DOHH2 (cell line): Measurements from ENCODE around the gene PHF20.

ENCODE experiments used
- H3F3A ChIP-seq: fragments of 200-600 bp; sonication (generic), shearing (Covaris generic); 2 replicates; pipeline ENCODE4 v1.6.0; 2016; ENCODE audit warnings: antibody characterized with exemption, mild to moderate bottlenecking; ENCODE audit not compliant: control insufficient read depth, insufficient read depth
- H3K27ac ChIP-seq: fragments of 200-600 bp; sonication (generic); 2 replicates; pipeline ENCODE4 v1.5.1; 2014; ENCODE audit warnings: low read depth, mild to moderate bottlenecking, low read length, moderate library complexity
- H3K27me3 ChIP-seq: fragments of 200-600 bp; sonication (generic); 2 replicates; pipeline ENCODE4 v1.6.1; 2014; ENCODE audit warnings: mild to moderate bottlenecking, low read length, mixed read lengths; ENCODE audit not compliant: control insufficient read depth
- H3K36me3 ChIP-seq: fragments of 200-600 bp; sonication (generic); 2 replicates; pipeline ENCODE4 v1.6.1; 2014; ENCODE audit warnings: mild to moderate bottlenecking, low read length, moderate library complexity, mixed read lengths; ENCODE audit not compliant: control insufficient read depth
- H3K4me1 ChIP-seq: fragments of 200-600 bp; sonication (generic); 2 replicates; pipeline ENCODE4 v1.6.1; 2014; ENCODE audit warnings: mild to moderate bottlenecking, low read length, mixed read lengths; ENCODE audit not compliant: control insufficient read depth
- H3K4me2 ChIP-seq: fragments of 200-600 bp; sonication (generic); 2 replicates; pipeline ENCODE4 v1.6.0; 2014; ENCODE audit warnings: mild to moderate bottlenecking, low read length, moderate library complexity
- H3K4me3 ChIP-seq: fragments of 200-600 bp; sonication (generic); 2 replicates; pipeline ENCODE4 v1.5.1; 2014; ENCODE audit warnings: mild to moderate bottlenecking, low read length, mixed read lengths
- H3K79me2 ChIP-seq: fragments of 200-600 bp; sonication (generic); 2 replicates; pipeline ENCODE4 v1.6.1; 2014; ENCODE audit warnings: mild to moderate bottlenecking, low read length, mixed read lengths; ENCODE audit not compliant: control insufficient read depth
- H3K9me2 ChIP-seq: fragments of 200-600 bp; sonication (generic); replicated peaks from 2 replicates; pipeline ENCODE4 v1.6.1; 2014; ENCODE audit warnings: mild to moderate bottlenecking, low read length, mixed read lengths; ENCODE audit not compliant: control insufficient read depth
- H3K9me3 ChIP-seq: fragments of 200-600 bp; sonication (generic); 2 replicates; pipeline ENCODE4 v1.6.1; 2014; ENCODE audit warnings: antibody characterized with exemption, low read length, mixed read lengths; ENCODE audit not compliant: control insufficient read depth, insufficient read depth
- H4K20me1 ChIP-seq: fragments of 200-600 bp; sonication (generic); 2 replicates; pipeline ENCODE4 v1.6.0; 2014; ENCODE audit warnings: low read depth, mild to moderate bottlenecking, antibody characterized with exemption, low read length, moderate library complexity; ENCODE audit not compliant: control insufficient read depth, insufficient read depth
- CTCF ChIP-seq: fragments of 200-600 bp; sonication (generic); IDR thresholded peaks from one replicate; pipeline ENCODE4 v1.5.1; 2014; ENCODE audit warnings: antibody characterized with exemption, mild to moderate bottlenecking, low read depth, low read length; ENCODE audit not compliant: poor library complexity, severe bottlenecking
- EZH2phosphoT487 ChIP-seq: fragments of 200-600 bp; sonication (generic); IDR thresholded peaks from 2 replicates; pipeline ENCODE4 v1.6.1; 2017; ENCODE audit warnings: borderline replicate concordance, mild to moderate bottlenecking, antibody characterized with exemption, low read length, moderate library complexity, mixed read lengths

Gene PHF20

DNA sequence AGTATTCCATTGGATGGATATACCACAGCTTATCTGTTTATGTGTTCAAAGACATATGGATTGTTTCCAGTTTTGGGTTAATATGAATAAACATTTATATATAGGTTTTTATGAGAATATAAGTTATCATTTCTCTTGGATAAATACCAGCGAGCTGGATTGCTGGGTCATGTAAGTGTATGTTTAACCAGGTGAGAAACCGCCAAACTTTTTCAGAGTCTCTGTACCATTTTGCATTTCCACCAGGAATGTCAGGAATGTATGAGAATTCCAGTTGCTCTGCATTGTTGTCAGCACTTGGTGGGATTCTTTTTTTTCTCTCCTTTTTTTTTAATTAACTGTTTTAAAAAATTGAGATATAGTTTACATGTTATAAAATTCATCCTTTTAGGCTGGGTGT is 52.1 kb downstream of the PHF20 start:
- H3K27ac ChIP-seq = no peak overlapping the region
- peaks cover 7% of the 10 kb centered on the region; the same call in 1 of the 2 replicates for H3K36me3 ChIP-seq
- TF ChIP-seq CTCF (no peak), EZH2phosphoT487 (no peak)
- no peaks in the 10 kb centered on the region for H3K79me2 ChIP-seq
- H3K4me3 ChIP-seq = no peak overlapping the region
- no peaks in the 10 kb centered on the region for H3K9me3 ChIP-seq
- no peak overlapping the region for H3K4me2 ChIP-seq
- no peaks in the 10 kb centered on the region for H3K27me3 ChIP-seq
- no peaks in the 10 kb centered on the region for H3F3A ChIP-seq
- no peaks in the 10 kb centered on the region for H4K20me1 ChIP-seq
- H3K9me2 ChIP-seq = no peaks in the 10 kb centered on the region
- no peaks in the 10 kb centered on the region for H3K4me1 ChIP-seq

GRCh38 chr20:35826397-35826998 is 54.7 kb downstream of the PHF20 start:
- H3K9me2 ChIP-seq = no peaks in the 10 kb centered on the region
- no peak overlapping the region for H3K27ac ChIP-seq
- peaks cover 7% of the 10 kb centered on the region; the same call in 1 of the 2 replicates for H3K36me3 ChIP-seq
- no peaks in the 10 kb centered on the region for H4K20me1 ChIP-seq
- no peaks in the 10 kb centered on the region for H3K79me2 ChIP-seq
- no peak overlapping the region for H3K4me2 ChIP-seq
- H3F3A ChIP-seq = no peaks in the 10 kb centered on the region
- no peak for TF ChIP-seq CTCF
- TF ChIP-seq EZH2phosphoT487 = no peak
- H3K4me1 ChIP-seq = no peaks in the 10 kb centered on the region
- H3K9me3 ChIP-seq = no peaks in the 10 kb centered on the region
- no peak overlapping the region for H3K4me3 ChIP-seq
- H3K27me3 ChIP-seq = no peaks in the 10 kb centered on the region

- H3K27ac ChIP-seq = no peak overlapping the region
- TF ChIP-seq CTCF = no peak
- TF ChIP-seq EZH2phosphoT487 = no peak
- H3K4me1 ChIP-seq = no peaks in the 10 kb centered on the region
Measured at GRCh38 chr20:35828434-35828833, 56.6 kb downstream of the PHF20 start.

More at GRCh38 chr20:35828434-35828833, 56.6 kb downstream of the PHF20 start:
- no peak overlapping the region for H3K4me3 ChIP-seq
- H3K9me3 ChIP-seq = no peaks in the 10 kb centered on the region
- no peak overlapping the region for H3K4me2 ChIP-seq
- no peaks in the 10 kb centered on the region for H4K20me1 ChIP-seq
- H3F3A ChIP-seq = no peaks in the 10 kb centered on the region
- H3K36me3 ChIP-seq = peaks cover 4% of the 10 kb centered on the region; the same call in 1 of the 2 replicates
- no peaks in the 10 kb centered on the region for H3K27me3 ChIP-seq
- H3K9me2 ChIP-seq = no peaks in the 10 kb centered on the region
- H3K79me2 ChIP-seq = peaks cover 12% of the 10 kb centered on the region
